Activated CD8-positive, alpha-beta memory T cell treated with anti-CD3 and anti-CD28 coated beads for 4 hours (primary cell): Measurements from ENCODE around the gene CSF3.
"Not testable (repeated sequence)": the region's sequence is repeated elsewhere in the genome, so short reads cannot be mapped to it uniquely, and the experiment has no call there.

Experiments
- DNase-seq, 2 donors: peaks; one replicate each; pipeline ENCODE4 v3.0.0-alpha.2; 2020; ENCODE audit warnings: low read depth in 2 of 2

Gene CSF3

DNA sequence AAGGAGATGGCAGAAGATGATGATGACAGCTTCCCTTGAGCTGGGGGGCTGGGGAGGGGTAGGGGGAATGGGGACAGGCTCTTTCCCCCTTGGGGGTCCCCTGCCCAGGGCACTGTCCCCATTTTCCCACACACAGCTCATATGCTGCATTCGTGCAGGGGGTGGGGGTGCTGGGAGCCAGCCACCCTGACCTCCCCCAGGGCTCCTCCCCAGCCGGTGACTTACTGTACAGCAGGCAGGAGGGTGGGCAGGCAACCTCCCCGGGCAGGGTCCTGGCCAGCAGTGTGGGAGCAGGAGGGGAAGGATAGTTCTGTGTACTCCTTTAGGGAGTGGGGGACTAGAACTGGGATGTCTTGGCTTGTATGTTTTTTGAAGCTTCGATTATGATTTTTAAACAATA lies 17.7 kb upstream of the CSF3 start:
- no peak for DNase-seq

DNA sequence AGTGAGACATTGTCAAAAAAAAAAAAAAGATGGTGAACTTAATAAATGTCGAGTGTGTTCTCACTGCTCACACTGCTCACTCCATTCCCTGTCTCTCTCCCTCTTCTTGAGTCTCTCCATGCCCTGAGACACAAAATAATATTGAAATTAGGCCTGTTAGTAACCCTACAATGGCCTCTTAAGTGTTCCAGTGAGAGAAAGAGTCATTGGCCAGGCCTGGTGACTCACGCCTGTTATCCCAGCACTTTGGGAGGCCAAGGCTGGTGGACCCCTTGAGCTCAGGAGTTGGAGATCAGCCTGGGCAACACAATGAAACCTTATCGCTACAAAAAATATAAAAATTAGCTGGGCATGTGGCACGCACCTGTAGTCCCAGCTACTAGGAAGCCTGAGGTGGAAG lies 16.2 kb upstream of the CSF3 start:
- no peak for DNase-seq

- DNase-seq, result no peak
Observed at GRCh38 chr17:40000161-40000560, 15.1 kb upstream of the CSF3 start.

- DNase-seq, result not testable (repeated sequence)
Observed at GRCh38 chr17:40001335-40001734, 13.9 kb upstream of the CSF3 start.

DNA sequence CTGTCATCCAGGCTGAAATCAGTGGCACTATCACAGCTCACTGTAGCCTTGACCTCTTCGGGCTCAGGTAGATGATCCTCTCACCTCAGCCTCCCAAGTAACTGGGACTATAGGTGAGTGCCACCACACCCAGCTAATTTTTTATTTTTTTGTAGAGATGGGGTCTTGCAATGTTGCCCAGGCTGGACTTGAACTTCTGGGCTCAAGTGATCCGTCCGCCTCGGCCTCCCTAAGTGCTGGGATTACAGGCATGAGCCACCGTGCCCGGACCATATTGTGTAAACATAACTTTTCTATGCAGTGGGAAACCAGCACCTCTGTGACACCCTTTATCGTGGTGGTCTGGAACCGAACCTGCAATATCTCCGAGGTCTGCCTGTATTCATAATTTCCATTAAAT lies 11.2 kb upstream of the CSF3 start:
- DNase-seq, result no peak

- no peak for DNase-seq
Observed at GRCh38 chr17:40004712-40005111, 10.5 kb upstream of the CSF3 start.

- DNase-seq, result no peak
Observed at GRCh38 chr17:40005520-40005919, 9.7 kb upstream of the CSF3 start.

DNA sequence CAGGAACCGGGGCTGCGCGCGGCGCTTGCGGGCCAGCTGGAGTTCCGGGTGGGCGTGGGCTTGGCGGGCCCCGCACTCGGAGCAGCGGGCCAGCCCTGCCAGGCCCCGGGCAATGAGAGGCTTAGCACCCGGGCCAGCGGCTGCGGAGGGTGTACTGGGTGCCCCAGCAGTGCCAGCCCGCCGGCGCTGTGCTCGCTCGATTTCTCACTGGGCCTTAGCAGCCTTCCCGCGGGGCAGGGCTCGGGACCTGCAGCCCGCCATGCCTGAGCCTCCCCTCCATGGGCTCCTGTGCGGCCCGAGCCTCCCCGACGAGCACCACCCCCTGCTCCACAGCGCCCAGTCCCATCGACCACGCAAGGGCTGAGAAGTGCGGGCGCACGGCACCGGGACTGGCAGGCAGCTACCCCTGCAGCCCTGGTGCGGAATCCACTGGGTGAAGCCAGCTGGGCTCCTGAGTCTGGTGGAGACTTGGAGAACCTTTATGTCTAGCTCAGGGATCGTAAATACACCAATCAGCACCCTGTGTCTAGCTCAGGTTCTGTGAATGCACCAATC lies 4.2 kb upstream of the CSF3 start:
- DNase-seq, result not testable (repeated sequence)

DNA sequence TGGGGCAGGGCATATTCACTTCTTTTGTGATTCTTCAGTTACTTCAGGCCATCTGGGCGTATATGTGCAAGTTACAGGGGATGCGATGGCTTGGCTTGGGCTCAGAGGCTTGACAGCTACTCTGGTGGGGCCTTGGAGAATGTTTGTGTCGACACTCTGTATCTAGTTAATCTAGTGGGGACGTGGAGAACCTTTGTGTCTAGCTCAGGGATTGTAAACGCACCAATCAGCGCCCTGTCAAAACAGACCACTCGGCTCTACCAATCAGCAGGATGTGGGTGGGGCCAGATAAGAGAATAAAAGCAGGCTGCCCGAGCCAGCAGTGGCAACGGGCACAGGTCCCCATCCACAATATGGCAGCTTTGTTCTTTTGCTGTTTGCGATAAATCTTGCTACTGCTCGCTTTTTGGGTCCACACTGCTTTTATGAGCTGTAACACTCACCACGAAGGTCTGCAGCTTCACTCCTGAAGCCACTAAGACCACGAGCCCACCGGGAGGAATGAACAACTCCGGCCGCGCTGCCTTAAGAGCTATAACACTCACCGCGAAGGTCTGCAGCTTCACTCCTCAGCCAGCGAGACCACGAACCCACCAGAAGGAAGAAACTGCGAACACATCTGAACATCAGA lies 3.1 kb upstream of the CSF3 start:
- DNase-seq, result not testable (repeated sequence)

DNA sequence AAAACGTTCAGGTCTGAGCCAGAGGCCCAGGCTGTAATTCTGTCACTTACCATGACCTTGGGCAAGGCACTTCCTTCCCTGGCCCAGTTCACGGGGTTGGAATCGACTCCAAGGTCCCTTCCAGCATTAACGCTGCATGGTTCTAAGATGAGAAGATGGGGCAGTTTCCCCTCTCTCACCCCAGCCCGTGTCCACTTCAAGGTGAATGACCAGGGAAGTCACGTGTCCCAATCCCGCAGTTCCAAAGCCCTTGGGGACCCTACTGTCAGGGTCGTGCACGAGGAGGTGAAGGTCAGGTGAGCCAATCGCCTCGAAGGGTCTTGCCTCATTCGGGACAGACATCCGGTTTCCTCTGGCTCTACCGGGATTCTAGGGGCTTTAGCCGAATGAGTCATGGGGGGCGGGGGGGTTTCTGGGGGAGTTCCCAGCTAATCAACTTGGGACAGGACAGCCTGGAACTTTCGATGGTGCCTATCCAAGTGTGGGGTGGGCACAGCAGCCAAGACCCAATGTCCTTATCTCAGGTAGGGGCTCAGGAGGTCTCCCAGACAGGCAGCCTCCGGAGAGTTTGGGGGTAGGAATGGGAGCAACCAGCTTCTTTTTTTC lies 762 bp upstream of the CSF3 start:
- no peak for DNase-seq

DNA sequence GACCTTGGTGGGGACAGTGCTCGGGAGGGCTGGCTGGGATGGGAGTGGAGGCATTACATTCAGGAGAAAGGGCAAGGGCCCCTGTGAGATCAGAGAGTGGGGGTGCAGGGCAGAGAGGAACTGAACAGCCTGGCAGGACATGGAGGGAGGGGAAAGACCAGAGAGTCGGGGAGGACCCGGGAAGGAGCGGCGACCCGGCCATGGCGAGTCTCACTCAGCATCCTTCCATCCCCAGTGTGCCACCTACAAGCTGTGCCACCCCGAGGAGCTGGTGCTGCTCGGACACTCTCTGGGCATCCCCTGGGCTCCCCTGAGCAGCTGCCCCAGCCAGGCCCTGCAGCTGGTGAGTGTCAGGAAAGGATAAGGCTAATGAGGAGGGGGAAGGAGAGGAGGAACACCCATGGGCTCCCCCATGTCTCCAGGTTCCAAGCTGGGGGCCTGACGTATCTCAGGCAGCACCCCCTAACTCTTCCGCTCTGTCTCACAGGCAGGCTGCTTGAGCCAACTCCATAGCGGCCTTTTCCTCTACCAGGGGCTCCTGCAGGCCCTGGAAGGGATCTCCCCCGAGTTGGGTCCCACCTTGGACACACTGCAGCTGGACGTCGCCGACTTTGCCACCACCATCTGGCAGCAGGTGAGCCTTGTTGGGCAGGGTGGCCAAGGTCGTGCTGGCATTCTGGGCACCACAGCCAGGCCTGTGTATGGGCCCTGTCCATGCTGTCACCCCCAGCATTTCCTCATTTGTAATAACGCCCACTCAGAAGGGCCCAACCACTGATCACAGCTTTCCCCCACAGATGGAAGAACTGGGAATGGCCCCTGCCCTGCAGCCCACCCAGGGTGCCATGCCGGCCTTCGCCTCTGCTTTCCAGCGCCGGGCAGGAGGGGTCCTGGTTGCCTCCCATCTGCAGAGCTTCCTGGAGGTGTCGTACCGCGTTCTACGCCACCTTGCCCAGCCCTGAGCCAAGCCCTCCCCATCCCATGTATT lies 1.1 kb downstream of the CSF3 start:
- no peak for DNase-seq

- no peak for DNase-seq
Observed at GRCh38 chr17:40017422-40018080, 2.3 kb downstream of the CSF3 start.

GRCh38 chr17:40018211-40019121 lies 3.2 kb downstream of the CSF3 start:
- DNase-seq, result no peak

- no peak for DNase-seq
Observed at GRCh38 chr17:40019140-40019991, 4.1 kb downstream of the CSF3 start.

DNA sequence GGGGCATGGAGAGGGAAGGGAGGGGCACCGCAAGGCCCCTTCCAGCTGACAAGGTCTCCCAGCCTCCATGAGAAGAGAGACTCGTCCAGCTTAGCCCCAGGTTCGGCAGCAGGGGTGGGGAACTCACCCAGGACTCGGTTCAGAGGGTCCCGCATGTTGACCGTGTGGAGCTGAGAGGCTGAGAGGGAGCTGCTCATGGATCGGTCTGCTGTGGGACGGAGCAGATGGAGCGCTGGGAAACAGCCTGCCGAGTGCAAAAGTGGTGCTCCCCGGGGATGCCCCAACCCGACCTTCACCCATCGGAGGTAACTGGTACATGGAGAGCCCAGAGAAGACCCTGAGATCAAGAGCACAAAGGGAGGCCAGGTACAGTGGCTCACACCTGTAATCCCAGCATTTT lies 4.9 kb downstream of the CSF3 start:
- DNase-seq, result no peak

GRCh38 chr17:40021451-40021971 lies 6.3 kb downstream of the CSF3 start:
- DNase-seq, result no peak

DNA sequence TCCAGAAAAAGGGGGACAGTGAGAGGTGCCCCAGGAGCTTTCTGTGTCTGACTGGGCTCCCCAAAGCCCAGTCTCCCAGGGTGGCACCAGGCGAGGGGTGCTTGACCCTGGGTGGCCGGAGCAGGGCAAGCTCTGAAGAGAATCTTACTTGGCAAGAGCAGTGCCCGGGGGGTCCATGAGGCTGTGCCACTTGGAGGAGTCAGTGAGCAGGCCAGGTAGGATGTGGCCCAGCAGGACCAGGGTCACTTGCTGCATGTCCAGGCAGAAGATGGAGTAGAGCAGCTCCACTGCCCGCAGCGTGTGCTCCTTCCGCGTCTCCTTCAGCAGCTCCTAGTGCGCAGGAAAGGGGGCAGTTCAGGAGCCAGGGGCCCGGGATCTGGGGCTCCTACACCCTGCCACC lies 7.3 kb downstream of the CSF3 start:
- no peak for DNase-seq

DNA sequence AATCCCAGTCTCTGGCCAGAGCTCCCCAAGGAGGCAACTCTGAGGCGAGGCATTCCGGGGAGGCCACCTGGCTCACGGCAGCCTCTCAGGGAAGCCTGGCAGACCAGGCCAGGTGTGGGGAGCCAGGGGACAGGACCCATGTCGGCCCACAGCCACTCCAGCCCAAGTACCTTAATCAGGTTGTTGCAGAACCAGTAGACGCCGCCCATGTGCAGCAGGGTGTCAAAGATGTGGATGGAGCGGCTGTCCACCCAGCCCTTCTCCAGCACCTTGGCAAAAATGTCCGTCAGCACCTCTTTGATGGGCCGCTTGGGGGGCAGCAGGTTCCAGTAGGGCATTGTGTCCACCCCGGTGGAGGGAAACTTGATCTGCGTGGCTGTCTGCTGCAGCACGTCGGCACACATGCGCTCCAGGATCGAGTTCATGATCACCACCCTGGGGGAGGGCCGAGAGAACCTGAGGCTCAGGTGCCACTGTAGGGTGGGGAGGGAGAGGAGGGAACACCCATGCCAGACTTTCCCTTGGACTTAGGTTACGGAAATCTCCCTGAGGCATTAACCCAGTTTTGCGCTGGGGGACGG lies 7.8 kb downstream of the CSF3 start:
- DNase-seq, result no peak

DNA sequence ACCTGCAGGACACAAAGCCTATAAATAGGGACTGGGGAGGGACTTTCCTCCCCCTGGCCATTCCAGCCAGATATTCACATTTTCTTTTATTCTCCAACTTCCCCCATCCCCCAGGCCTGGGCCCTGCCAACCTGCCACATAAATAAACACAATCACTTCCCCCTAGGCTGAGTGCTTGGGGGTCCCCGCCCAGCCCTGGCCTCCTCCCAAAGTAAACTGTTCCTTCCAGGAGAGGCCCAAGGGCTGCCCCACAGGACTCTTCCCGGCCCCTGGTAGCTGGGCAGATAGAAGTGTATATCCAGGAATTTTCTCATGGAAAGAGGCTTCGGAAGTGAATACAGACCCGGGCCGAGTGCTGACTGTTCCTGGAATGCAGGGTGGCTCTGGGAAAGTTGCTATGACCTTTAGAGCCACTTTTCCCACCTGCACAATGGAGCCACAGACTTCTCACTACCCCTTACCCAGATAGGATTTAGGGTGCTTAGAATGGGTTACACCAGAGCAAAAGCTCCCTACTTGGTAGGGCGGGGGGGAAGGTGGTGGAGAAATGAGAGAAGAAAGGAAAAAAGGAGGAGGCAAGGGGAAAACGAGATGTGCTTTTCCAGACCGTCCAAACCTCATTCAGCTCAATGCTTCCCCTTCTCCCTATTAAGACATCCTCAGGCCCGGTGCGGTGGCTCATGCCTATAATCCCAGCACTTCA lies 8.5 kb downstream of the CSF3 start:
- no peak for DNase-seq
